ENCODE results near the gene ZNF143. TPM values are rescaled to one million over a fixed set of nuclear protein-coding genes. Genes with fewer than 3 reads are reported as not detected.

ZNF143 gene
- total RNA-seq, 1 experiment from 2014 or later = 19.0 TPM

DNA sequence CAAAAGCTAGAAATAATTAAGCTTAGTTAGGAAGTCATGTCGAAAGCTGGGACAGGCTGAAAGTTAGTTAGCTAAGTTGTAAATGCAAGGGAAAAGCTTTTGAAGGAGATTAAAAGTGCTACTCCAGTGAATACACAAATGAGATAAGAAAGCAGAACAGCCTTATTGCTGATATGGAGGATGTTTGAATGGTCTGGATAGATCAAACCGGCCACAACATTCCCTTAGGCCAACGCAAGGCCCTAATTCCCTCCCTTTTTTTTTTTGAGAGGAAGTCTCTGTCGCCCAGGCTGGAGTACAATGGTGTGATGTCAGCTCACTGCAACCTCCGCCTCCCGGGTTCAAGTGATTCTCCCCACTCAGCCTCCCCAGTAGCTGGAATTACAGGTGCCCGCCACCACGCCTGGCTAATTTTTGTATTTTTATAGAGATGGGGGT, 89.4 kb downstream of the ZNF143 start:
- Mint-ChIP-seq H3K36me3 (ENCODE audit: insufficient read depth, unreplicated experiment) (peaks cover 6% of the 10 kb centered on the region), H3K4me3 (ENCODE audit: unreplicated experiment) (no peak overlapping the region), H3K9me3 (ENCODE audit: unreplicated experiment) (peaks cover 8% of the 10 kb centered on the region), H3K27ac (ENCODE audit: low read depth, unreplicated experiment) (no peak overlapping the region), H3K27me3 (ENCODE audit: insufficient read depth, unreplicated experiment) (no peaks in the 10 kb centered on the region), H3K4me1 (ENCODE audit: insufficient read depth, unreplicated experiment) (no peaks in the 10 kb centered on the region)
- POLR2A ChIA-PET = interaction anchor here (0.5 kb wide), 1 partner anchor 159 kb away, joined by 3 read pairs; no protein-coding TSS in a partner anchor
- BruUV-seq (replicated peaks) = no TSS peak
- no peak for DNase-seq (ENCODE audit: unreplicated experiment)
- CTCF ChIA-PET = interaction anchor here (0.6 to 1.1 kb wide), 4 partner anchors 10 to 44 kb away, joined by 3 read pairs; no protein-coding TSS in a partner anchor
- TF ChIP-seq, protein P1, sequence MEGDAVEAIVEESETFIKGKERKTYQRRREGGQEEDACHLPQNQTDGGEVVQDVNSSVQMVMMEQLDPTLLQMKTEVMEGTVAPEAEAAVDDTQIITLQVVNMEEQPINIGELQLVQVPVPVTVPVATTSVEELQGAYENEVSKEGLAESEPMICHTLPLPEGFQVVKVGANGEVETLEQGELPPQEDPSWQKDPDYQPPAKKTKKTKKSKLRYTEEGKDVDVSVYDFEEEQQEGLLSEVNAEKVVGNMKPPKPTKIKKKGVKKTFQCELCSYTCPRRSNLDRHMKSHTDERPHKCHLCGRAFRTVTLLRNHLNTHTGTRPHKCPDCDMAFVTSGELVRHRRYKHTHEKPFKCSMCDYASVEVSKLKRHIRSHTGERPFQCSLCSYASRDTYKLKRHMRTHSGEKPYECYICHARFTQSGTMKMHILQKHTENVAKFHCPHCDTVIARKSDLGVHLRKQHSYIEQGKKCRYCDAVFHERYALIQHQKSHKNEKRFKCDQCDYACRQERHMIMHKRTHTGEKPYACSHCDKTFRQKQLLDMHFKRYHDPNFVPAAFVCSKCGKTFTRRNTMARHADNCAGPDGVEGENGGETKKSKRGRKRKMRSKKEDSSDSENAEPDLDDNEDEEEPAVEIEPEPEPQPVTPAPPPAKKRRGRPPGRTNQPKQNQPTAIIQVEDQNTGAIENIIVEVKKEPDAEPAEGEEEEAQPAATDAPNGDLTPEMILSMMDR (IDR thresholded peaks at IDR 0.05; ENCODE audit: unreplicated experiment) = no peak
- intact Hi-C loops (cut with micrococcal nuclease) = no loop called here

DNA sequence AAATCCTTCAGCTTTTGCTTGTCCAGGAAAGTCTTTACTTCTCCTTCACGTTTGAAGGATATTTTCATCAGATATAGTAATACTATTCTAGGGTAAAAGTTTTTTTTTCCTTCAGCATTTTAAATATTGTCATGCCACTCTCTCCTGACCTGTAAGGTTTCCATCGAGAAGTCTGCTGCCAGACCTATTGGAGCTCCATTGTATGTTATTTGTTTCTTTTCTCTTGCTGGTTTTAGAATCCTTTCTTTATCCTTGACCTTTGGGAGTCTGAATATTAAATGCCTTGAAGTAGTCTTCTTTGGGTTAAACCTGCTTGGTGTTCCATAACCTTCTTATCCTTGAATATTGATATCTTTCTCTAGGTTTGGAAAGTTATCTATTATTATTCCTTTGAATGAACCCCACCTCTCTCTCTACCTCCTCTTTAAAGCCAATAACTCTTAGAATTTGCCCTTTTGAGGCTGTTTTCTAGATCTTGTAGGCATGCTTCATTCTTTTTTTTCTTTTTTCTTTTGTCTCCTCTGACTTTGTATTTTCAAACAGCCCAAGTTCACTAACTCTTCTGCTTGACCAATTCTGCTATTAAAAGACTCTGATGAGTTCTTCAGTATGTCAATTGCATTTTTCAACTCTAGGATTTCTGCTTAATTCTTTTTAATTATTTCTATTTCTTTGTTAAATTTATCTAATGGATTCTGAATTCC, 100.6 kb downstream of the ZNF143 start:
- TF ChIP-seq, protein P1 (IDR thresholded peaks at IDR 0.05; ENCODE audit: unreplicated experiment) = no peak
- Mint-ChIP-seq H3K27ac (ENCODE audit: low read depth, unreplicated experiment) (no peak overlapping the region), H3K36me3 (ENCODE audit: insufficient read depth, unreplicated experiment) (peaks cover 4% of the 10 kb centered on the region), H3K4me1 (ENCODE audit: insufficient read depth, unreplicated experiment) (peaks cover 18% of the 10 kb centered on the region), H3K4me3 (ENCODE audit: unreplicated experiment) (no peak overlapping the region), H3K9me3 (ENCODE audit: unreplicated experiment) (peaks cover 22% of the 10 kb centered on the region), H3K27me3 (ENCODE audit: insufficient read depth, unreplicated experiment) (no peaks in the 10 kb centered on the region)
- intact Hi-C loops (cut with micrococcal nuclease) = no loop called here
- ChIA-PET CTCF (interaction anchor here (0.6 to 1.2 kb wide), 4 partner anchors 26 to 882 kb away, joined by 3 to 5 read pairs (median 4); no protein-coding TSS in a partner anchor), POLR2A (interaction anchor here (2.9 to 10.7 kb wide), 2 partner anchors 15 to 101 kb away, joined by 12 to 214 read pairs; partner anchors contain the start of genes WEE1 and ZNF143)
- no peak for DNase-seq (ENCODE audit: unreplicated experiment)
- BruUV-seq (replicated peaks) = no TSS peak

DNA sequence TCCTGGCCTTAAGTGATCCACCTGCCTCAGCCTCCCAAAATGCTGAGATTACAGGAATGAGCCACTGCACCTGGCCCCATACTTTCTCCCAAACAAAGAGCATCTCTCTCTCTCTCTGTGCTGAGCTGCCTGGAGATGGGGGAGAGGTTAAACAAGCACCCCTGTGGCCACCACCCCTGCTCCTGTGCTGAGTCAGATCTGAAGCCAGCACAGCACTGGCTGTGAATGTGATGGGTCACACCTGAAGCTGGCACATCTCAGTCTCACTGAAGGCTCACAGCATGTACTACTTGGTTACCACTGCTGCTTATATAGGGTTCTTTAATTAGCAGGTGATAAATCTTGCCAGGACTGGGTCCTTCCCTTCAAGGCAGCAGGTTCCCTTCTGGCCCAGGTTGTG, 101.9 kb downstream of the ZNF143 start:
- ChIA-PET CTCF (interaction anchor here (0.5 to 1.2 kb wide), 3 partner anchors 27 to 187 kb away, joined by 3 to 5 read pairs (median 4); partner anchors contain the start of gene ZNF143), POLR2A (interaction anchor here (2.9 to 10.7 kb wide), 2 partner anchors 14 to 102 kb away, joined by 12 to 214 read pairs; partner anchors contain the start of genes WEE1 and ZNF143)
- Mint-ChIP-seq H3K4me1 (ENCODE audit: insufficient read depth, unreplicated experiment) (peaks cover 20% of the 10 kb centered on the region), H3K9me3 (ENCODE audit: unreplicated experiment) (peaks cover 22% of the 10 kb centered on the region), H3K27me3 (ENCODE audit: insufficient read depth, unreplicated experiment) (no peaks in the 10 kb centered on the region), H3K4me3 (ENCODE audit: unreplicated experiment) (no peak overlapping the region), H3K36me3 (ENCODE audit: insufficient read depth, unreplicated experiment) (peaks cover 4% of the 10 kb centered on the region), H3K27ac (ENCODE audit: low read depth, unreplicated experiment) (peak overlapping the region; percentile 70)
- BruUV-seq (replicated peaks) = no TSS peak
- TF ChIP-seq, protein P1 (IDR thresholded peaks at IDR 0.05; ENCODE audit: unreplicated experiment) = no peak
- intact Hi-C loops (cut with micrococcal nuclease) = no loop called here
- no peak for DNase-seq (ENCODE audit: unreplicated experiment)

DNA sequence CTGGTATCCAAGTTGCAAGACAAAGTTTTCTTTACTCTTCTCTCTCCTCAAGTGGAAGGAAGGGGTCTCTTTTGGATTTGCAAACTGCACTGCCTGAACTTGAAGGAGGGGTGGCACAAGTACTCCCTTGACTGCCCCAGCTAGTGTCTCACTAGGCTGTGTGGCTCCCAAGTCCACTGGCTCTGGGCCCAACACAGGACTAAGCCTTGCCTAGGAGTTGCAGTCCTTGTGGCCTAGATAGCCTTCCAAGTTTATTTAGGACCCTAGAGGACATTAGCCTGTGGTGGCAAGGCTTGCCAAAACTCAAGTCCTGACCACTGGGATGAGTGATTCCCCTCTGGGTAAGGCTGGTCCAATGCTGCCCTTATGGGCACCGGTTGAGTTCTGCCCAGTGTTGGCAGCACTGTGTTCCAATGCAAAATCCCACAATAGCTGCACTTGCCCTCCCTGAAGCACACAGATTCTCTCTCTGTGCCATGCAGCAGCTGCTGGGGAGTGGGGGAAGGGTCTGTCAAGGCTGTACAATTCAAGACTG, 102.5 kb downstream of the ZNF143 start:
- peak overlapping the region; percentile 61 for H3K27ac Mint-ChIP-seq (ENCODE audit: low read depth, unreplicated experiment)
- CTCF ChIA-PET = interaction anchor here (0.7 to 0.8 kb wide), 2 partner anchors 14 to 697 kb away, joined by 3 read pairs; no protein-coding TSS in a partner anchor
- no peak for DNase-seq (ENCODE audit: unreplicated experiment)
- peaks cover 4% of the 10 kb centered on the region for H3K36me3 Mint-ChIP-seq (ENCODE audit: insufficient read depth, unreplicated experiment)
- H3K4me3 Mint-ChIP-seq (ENCODE audit: unreplicated experiment) = no peak overlapping the region
- TF ChIP-seq, protein P1 (IDR thresholded peaks at IDR 0.05; ENCODE audit: unreplicated experiment) = no peak
- POLR2A ChIA-PET = interaction anchor here (2.9 to 10.7 kb wide), 2 partner anchors 13 to 103 kb away, joined by 12 to 214 read pairs; partner anchors contain the start of genes WEE1 and ZNF143
- H3K4me1 Mint-ChIP-seq (ENCODE audit: insufficient read depth, unreplicated experiment) = peaks cover 24% of the 10 kb centered on the region
- peaks cover 22% of the 10 kb centered on the region for H3K9me3 Mint-ChIP-seq (ENCODE audit: unreplicated experiment)
- intact Hi-C loops (cut with micrococcal nuclease) = no loop called here
- no peaks in the 10 kb centered on the region for H3K27me3 Mint-ChIP-seq (ENCODE audit: insufficient read depth, unreplicated experiment)
- no TSS peak for BruUV-seq (replicated peaks)
